KBM-7 (cell line): ENCODE data around the gene LANCL1.

Experiments
- DNase-seq: peaks from one replicate; pipeline ENCODE4 v3.0.0-alpha.2; 2015
- in situ Hi-C: fragments of 300-500 bp; cut with MboI; formaldehyde crosslinking; loops from 2 replicates; pipeline ENCODE4 v1.14.3; 2020; ENCODE audit warnings: low sequenced_read_pairs, low pct_unique_long_range_greater_than_20kb, mixed read lengths

Gene LANCL1, protein sequence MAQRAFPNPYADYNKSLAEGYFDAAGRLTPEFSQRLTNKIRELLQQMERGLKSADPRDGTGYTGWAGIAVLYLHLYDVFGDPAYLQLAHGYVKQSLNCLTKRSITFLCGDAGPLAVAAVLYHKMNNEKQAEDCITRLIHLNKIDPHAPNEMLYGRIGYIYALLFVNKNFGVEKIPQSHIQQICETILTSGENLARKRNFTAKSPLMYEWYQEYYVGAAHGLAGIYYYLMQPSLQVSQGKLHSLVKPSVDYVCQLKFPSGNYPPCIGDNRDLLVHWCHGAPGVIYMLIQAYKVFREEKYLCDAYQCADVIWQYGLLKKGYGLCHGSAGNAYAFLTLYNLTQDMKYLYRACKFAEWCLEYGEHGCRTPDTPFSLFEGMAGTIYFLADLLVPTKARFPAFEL

GRCh38 chr2:210476194-210477128 lies at the start of gene LANCL1:
TSS of gene LANCL1 (minus strand) at chr2:210476759. CDS start at chr2:210476396, 363 bp downstream.
- DNase-seq, result peak; percentile 88
- in situ Hi-C loops, result no loop called here

- in situ Hi-C loops, result no loop called here
- DNase-seq, result no peak
Measured at GRCh38 chr2:210524533-210524932, 48.0 kb upstream of the LANCL1 start.

DNA sequence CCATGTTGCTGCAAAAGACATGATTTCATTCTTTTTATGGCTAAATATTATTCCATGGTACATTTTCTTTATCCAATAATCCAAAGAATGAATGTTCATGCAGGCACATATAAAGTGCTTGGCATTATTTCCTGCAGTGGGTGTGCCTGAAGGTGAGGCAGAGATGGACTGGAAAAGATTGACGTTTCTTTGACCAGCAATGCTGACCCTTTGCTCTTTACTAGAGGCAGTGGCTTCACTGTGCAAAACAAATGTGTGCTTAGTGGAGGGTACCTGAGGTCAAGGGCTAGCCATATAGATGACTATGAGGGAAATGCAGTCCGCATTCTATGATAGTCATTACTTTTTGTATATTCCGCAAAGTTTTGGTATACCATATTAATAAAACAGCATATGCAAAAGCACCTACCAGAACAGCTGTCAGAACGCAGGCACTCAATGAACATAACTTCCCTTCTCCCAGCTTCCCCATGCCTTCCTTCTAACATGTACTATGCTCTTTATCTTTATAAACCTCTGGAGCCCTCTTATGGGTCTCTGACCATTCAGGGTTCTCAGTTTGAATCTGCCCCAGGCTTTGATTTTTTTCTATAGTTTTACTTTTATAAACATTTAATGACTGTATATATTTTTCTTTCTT lies 47.2 kb upstream of the LANCL1 start:
- no peak for DNase-seq
- in situ Hi-C loops, result no loop called here

GRCh38 chr2:210522399-210522798 lies 45.8 kb upstream of the LANCL1 start:
- no peak for DNase-seq
- in situ Hi-C loops, result no loop called here

GRCh38 chr2:210519594-210519993 lies 43.0 kb upstream of the LANCL1 start:
- in situ Hi-C loops, result no loop called here
- DNase-seq, result no peak

DNA sequence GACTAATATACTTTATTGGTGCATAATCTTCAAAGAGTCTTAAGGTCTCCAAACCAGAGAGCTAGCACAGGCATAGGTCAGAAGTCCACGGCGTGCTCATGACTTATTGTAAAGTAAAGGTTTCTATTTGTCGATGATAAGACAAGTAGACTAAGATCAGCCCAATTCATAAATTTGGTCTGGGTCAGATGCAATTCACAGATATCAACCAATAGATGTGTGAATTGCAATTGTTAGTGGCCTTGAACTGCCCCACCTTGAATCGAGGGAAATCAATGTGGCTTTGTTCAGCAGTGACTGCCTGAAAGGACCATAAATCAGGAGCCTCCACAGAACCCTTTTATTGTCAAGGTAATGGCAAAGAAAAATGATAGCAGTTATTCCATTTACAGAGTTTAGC lies 40.7 kb upstream of the LANCL1 start:
- in situ Hi-C loops, result no loop called here
- no peak for DNase-seq

- in situ Hi-C loops, result no loop called here
- no peak for DNase-seq
Measured at GRCh38 chr2:210515911-210516310, 39.4 kb upstream of the LANCL1 start.

- in situ Hi-C loops, result no loop called here
- no peak for DNase-seq
Measured at GRCh38 chr2:210503725-210504191, 27.2 kb upstream of the LANCL1 start.

- peak; percentile 54 for DNase-seq
- in situ Hi-C loops, result no loop called here
Measured at GRCh38 chr2:210503001-210503623, 26.6 kb upstream of the LANCL1 start.

DNA sequence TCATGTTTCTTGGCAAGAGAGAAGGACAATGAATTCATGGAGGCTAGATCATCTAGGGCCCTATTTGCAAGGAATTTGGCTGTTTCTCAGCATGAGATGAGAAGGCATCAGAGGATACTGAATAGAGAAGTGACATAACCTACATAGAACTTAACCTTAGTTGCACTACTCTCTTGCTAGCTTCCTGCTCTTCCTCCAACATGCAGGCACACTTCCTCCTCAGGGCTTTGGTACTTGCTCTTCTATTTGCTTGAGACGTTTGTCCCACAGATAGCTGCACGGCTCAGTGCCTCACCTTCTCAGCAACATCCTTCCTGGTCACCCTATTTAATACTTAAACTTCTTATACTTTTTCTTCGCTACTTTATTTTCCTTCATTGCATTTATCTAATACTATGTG lies 20.0 kb upstream of the LANCL1 start:
- no peak for DNase-seq
- in situ Hi-C loops, result no loop called here

DNA sequence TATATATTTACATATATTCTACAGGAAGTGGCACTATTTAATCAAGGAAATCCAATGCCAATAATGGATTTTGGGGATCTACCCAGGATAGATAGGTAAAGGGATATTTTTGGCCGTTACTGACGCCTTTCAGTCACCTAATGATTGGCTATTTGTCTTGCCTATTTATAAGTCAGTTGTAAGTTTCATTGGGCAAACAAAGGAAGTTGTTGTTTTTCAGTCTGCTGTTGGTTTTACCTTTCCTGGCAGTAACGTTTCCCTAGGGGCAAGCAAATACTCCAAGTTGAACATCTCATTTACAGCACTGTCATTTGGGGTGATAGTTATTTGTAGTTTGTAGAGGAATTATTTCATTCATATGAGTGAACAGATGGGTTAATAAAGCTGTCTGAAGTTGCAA lies 17.0 kb upstream of the LANCL1 start:
- DNase-seq, result no peak
- in situ Hi-C loops, result no loop called here

DNA sequence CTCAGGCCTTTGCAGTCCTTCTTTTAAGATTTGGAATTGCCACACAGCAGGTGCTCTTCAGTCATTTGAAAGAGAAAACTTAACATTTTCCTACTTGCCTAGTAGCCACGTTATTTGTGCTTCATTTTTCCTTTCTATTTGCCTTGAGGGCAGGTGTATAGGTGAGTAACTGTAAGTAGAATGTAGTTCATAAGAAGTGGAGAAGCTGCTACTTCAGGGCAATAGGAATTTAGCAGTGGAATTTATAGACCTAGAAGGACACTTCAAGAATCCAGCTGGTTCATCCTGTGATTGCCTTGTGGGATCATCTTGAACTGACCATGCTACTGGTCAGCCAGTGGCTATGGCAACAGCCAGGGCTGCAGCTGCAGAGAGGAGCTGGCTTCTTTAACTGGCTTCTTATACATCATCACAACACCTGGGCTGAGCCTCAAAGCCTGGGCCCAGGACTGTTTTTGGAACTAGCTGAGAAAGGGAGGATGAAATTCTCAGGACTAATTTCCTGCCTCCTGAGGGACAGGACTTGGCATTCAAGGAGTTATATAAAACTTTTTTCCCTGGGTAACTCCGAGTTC lies 5.1 kb upstream of the LANCL1 start:
- DNase-seq, result no peak
- in situ Hi-C loops, result no loop called here

GRCh38 chr2:210480764-210481163 lies 4.2 kb upstream of the LANCL1 start:
- no peak for DNase-seq
- in situ Hi-C loops, result no loop called here

GRCh38 chr2:210480079-210480478 lies 3.5 kb upstream of the LANCL1 start:
- in situ Hi-C loops, result no loop called here

GRCh38 chr2:210478661-210479060 lies 2.1 kb upstream of the LANCL1 start:
- in situ Hi-C loops, result no loop called here
- DNase-seq, result no peak

More at GRCh38 chr2:210480079-210480478, 3.5 kb upstream of the LANCL1 start:
- no peak for DNase-seq

DNA sequence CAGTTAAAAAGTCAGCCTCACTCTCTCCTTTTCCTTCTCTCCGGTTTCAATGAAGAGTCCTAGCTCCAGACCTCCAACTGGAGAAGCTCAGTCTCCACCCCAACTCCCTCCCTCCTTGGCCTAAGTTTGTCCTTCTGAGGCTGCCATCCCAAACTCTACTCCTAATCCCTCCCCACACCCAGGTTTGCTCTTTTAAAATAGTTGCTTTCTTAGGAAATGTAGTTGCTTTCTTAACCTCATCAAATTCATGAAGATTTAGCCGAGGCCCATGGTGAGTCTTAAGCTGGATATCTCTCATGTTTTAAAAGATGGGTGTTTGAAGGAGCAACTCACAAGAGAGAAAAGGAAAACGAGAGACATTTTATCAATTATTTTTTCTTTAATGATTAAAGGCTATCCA lies 937 bp upstream of the LANCL1 start:
- DNase-seq, result peak; percentile 12
- in situ Hi-C loops, result no loop called here

DNA sequence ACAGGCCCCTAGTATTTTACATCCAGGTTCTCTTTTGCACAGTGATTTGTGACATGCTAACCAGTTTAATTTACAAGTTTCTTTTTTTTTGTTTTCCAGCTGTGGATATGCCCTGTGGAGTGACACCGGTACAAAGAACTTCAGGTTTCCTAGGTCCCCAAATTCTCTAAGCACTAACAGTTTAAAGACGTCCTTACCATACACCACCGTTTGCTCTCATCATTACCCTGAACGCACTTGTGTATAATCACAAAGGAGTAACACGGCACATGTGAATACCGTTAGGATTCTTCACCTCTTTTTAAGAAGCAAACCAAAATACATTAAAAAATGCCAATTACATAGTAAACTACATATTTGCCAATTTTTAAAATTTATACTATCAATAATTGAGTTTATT lies 853 bp downstream of the LANCL1 start:
- in situ Hi-C loops, result no loop called here
- DNase-seq, result peak; percentile 8

- in situ Hi-C loops, result no loop called here
- no peak for DNase-seq
Measured at GRCh38 chr2:210474776-210475175, 1.8 kb downstream of the LANCL1 start.

DNA sequence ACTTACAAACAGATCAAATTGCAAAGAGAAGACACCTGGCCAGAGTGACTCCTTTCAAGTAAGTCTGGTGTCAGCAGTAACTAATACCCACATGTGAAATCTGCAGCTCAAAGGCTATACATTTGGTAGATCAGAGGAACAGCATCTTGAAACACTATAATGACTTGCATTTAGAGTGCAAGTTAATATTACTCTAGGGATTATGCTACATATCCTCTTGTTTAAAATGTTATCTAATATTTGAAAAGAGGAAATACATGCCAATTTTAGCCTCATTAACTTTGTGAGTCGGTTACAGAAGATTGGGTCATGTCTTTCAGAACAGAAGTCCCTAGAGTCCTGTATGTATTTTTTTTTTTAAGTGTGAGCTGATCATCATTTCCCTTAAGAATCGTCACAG lies 15.2 kb downstream of the LANCL1 start:
- in situ Hi-C loops, result no loop called here
- no peak for DNase-seq
